ENCODE measurements around the gene STAT4. TPM values are rescaled to one million over a fixed set of nuclear protein-coding genes. Genes with fewer than 3 reads are reported as not detected.

STAT4 gene
- total RNA-seq, 1 donor from 2014 or later: 3.9 TPM

DNA sequence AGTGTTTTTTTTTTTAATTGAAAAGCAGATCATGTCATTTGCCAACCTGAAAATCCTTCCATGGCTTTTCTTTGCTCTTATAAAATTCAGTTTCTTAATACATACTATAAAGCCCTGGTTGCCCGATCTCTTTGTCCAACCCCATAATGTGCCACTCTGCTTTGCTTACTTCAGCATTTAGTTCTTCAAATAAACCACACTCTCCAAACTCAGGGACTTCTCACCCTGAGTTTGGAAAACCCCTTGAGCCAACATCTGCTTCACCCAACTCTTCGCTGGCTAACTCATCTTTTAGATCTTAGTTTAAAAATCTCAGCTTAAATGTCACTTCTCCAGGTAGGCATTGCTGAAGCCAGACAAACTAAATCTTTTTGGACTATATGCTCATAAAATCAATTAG, 135.6 kb downstream of the STAT4 start:
- no peak for DNase-seq (ENCODE audit: low spot score)

DNA sequence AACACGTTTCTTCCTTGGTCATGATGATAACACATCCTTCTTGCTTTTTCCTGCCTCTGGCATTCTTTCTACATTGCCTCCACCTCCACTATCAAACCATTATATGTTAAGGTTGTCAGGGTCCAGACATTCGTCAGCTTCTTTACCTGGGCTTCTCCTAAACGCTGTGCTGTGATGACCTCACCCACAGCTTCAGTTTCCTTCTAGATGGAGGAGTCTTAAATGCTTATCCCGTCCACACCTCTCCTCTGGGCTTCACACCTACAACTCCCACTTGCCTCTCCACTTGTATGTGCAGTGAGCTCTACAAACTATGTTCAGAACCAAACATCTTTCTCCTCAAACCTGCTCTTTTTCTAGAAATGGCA, 136.2 kb downstream of the STAT4 start:
- no peak for DNase-seq (ENCODE audit: low spot score)

DNA sequence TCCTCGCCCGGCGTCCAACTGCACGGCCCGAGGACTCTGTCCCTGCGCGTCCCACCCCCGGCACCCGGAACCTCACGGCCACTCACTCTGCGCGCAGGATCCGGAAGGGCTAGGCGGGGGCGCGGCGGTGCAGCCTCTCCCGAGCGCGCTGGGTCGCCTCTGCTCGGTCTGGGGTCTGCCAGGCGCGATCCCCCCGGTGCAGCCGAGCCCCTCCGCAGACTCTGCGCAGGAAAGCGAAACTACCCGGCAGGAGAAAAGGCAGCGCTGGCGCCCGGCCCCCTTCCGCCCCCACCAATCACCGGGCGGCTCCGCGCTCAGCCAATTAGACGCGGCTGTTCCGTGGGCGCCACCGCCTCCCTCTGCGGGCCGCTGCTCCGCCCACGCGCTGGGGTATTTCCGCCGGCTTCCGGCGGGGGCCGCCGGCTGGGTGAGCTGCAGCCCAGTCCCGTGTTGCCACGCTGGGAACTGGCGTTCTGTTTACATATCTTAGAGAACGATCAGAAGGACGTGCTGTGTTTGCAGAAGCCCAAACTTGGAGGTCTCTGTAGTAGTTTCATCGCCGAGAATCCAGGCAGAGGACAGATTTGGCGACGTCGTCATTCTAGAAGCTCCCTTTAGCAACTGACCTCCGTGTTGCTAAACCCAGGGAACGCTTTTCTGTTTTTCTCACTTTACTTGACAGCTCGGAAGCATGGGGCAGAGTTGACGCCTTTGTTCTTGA, 136.7 kb downstream of the STAT4 start, which contains the start of gene STAT1:
Gene STAT1 (minus strand): TSS at position 240 of the 721 bp plus-strand sequence. CDS start 4,168 bp downstream, outside the sequence.
- peak; percentile 93 for DNase-seq (ENCODE audit: low spot score)

DNA sequence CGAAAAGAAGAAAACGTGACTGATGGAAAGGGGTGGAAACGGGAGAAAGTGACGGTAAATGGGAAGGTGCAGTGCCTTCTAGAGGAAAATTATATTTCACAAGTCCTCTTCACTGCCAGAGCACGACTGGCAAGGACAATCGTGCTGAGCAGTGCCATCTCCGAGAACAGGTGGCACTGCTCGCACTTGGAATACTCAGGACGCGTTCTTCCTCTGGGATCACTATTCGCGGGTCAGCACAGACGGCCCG, 137.2 kb downstream of the STAT4 start:
- DNase-seq (ENCODE audit: low spot score): no peak

- DNase-seq (ENCODE audit: low spot score): no peak
Observed at GRCh38 chr2:191012845-191013681, 137.7 kb downstream of the STAT4 start.

GRCh38 chr2:191012346-191012745, 138.4 kb downstream of the STAT4 start:
- no peak for DNase-seq (ENCODE audit: low spot score)

GRCh38 chr2:191010887-191011885, 139.6 kb downstream of the STAT4 start:
- no peak for DNase-seq (ENCODE audit: low spot score)

GRCh38 chr2:191009541-191010374, 141.0 kb downstream of the STAT4 start:
- DNase-seq (ENCODE audit: low spot score): no peak

GRCh38 chr2:191008286-191008685, 142.5 kb downstream of the STAT4 start:
- no peak for DNase-seq (ENCODE audit: low spot score)

DNA sequence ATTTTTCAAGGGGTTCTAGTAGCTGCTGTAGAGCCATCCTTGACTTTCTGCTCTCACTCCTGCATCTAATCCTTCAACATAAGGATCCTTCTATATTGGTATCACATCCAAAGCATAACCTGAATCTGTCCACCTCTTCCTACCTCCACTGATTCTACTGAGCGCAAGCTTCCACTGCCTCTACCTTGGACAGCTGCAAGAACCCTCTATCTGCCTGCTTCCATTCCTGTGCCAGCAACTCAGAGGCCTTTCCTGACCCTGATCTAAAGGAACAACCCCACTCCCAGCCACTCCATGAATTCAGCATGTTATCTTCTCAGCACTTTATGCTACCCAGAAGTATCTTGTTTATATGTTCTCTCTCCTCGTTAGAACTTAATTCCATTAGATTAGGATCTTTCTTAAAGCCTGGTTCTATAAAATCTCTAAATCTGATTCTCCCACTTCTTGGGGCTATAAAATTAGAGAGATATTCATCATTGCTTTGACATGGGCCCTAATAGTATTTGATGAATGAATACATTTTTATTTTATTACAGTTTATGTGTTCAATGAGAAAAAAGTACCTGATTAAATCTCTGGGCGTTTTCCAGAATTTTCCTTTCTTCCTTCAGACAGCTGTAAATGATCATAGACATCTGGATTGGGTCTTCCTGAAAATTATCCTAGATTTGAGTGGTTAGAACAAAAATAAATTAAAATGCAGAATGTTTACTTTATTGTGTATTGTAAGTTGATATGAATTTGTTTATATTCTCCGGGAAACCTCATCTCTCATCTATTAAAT, 143.6 kb downstream of the STAT4 start:
- DNase-seq (ENCODE audit: low spot score): no peak

- no peak for DNase-seq (ENCODE audit: low spot score)
Observed at GRCh38 chr2:191006297-191006696, 144.5 kb downstream of the STAT4 start.

DNA sequence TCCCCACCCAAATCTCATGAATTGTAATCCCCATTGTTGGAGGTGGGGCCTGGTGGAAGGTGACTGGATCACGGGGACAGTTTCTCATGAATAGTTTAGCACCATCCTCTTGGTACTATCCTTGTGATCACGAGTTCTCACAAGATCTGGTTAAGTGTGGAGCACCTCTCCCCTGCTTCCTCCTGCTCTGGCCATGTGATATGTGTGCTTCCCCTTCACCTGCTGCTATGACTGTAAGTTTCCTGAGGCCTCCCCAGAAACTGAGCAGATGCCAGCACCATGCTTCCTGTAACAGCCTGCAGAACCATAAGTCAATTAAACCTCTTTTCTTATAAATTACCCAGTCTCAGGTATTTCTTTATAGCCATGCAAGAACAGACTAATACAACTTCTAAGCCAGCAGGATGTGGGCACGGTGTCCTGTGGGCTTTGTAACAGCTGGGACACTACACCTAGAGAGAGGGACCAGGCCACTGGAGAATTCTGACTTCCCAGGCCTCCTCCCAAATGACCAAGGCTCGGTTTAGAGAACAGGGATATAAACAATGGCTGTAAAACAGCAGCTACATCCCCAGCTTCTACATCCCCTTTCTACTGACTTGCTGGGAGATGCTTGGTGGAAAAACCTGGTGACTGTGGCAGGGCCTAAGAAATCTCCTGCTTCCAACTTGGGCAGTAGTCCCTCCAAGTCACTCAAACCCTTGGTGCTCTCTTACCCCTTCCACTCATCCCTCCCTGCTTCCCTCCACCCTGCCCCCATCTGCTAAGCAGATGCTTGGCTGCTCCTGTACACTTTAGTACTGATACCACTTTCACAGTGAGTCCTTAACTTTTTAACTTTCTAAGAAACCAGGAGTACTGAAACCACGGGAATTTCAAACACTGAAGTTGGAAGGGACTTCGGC, 147.1 kb downstream of the STAT4 start:
- DNase-seq (ENCODE audit: low spot score): no peak

GRCh38 chr2:191001624-191002023, 149.2 kb downstream of the STAT4 start:
- DNase-seq (ENCODE audit: low spot score): no peak

GRCh38 chr2:191001032-191001431, 149.8 kb downstream of the STAT4 start:
- no peak for DNase-seq (ENCODE audit: low spot score)

DNA sequence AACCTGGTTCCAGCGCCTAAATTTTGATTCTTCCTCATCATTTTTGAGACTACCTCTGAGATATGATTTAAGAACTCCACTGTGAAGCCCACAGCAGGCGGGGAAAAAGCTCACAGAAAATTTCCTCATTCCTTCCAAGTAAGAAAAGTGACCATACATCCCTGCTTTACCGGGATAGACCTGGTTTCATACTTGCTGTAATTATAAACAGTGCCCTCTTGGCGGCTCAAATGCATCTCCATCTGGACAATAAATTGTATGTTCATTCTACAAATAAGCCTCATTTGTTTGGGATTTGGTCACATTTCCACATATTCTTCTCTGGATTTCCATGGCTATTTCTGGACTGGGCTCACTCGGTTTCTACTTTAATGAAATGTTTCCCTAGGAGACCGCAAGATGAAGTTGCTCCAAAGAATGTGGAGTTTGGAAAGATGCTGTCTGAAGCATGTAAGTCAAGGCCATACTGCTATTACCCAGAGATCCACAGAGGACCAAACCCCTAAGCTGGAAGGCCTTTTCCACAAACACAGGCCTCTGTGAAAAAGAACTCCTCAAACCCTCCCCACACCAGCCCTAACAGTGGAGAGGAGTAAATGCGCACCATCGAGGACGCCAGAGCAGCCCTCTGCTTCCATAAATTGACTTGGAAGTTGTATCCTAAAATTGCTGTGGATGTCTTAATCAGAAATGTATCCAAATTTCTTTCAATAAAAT, 150.7 kb downstream of the STAT4 start:
- no peak for DNase-seq (ENCODE audit: low spot score)

GRCh38 chr2:190999058-190999457, 151.7 kb downstream of the STAT4 start:
- no peak for DNase-seq (ENCODE audit: low spot score)

DNA sequence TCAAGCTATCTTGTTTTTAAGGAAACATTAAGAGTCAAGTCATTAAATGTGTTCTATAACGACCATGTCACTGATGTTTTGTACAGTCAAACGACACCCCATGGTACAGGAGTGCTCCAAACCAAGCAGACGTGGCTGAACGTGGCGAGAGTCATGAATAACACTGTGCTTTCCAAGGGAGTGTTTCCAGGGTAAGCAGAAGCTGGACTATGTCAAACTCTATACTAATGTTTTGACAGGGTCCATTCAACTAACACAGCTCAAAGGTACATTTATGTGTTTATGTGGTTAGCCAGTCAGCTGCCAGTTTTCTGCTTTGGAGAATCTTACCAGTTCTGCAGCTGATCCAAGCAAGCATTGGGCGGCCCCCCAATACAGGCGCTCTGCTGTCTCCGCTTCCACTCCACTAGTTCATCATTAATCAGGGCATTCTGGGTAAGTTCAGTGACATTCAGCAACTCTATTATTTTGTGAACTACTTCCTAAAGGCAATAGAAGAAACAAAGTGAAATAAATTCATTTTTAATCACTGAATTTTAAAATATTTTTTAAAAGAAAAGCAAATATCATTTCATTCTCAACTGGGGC, 153.2 kb downstream of the STAT4 start:
- peak; percentile 20 for DNase-seq (ENCODE audit: low spot score)

GRCh38 chr2:190996947-190997346, 153.8 kb downstream of the STAT4 start:
- no peak for DNase-seq (ENCODE audit: low spot score)
